K562 (cell line): ENCODE results near the gene LMO2. TPM values are rescaled to one million over a fixed set of nuclear protein-coding genes. Genes with fewer than 3 reads are reported as not detected.

ENCODE experiments used
- BRCA1 ChIP-seq, 2 experiments: fragments of 450-650 bp in 1 of 2; sonication (generic) in 1 of 2; formaldehyde crosslinking in 1 of 2; IDR thresholded peaks; 2 replicates each; pipeline versions ENCODE4 v1.5.0 to v1.6.1; 2017 to 2020; ENCODE audit warnings: mild to moderate bottlenecking in 1 of 2, missing genetic modification reagents in 1 of 2
- CTBP1 ChIP-seq: fragments of 450-650 bp; IDR thresholded peaks from 2 replicates; pipeline ENCODE4 v1.6.1; 2016; ENCODE audit warnings: borderline replicate concordance
- FOXK2 ChIP-seq, 2 experiments: fragments of 450-650 bp; IDR thresholded peaks in 1 of 2; conservative IDR thresholded peaks in 1 of 2; 2 replicates each; pipeline ENCODE4 v1.6.1; 2016; ENCODE audit warnings: low read depth in 2 of 2, mild to moderate bottlenecking in 1 of 2
- HDGF ChIP-seq: fragments of 450-650 bp; IDR thresholded peaks from 2 replicates; pipeline ENCODE4 v1.6.1; 2016
- KDM1A ChIP-seq, 2 experiments: fragments of 450-650 bp; IDR thresholded peaks; 2 replicates each; pipeline ENCODE4 v1.6.1; 2016; ENCODE audit warnings: mild to moderate bottlenecking in 2 of 2
- NCOA1 ChIP-seq: fragments of 450-650 bp; IDR thresholded peaks from 2 replicates; pipeline ENCODE4 v1.6.1; 2016; ENCODE audit warnings: low read depth
- PHF8 ChIP-seq: fragments of 200-600 bp; sonication (generic); IDR thresholded peaks from 2 replicates; pipeline ENCODE4 v1.6.1; 2012; ENCODE audit warnings: mixed run types, mild to moderate bottlenecking, inconsistent platforms, low read length, moderate library complexity, borderline replicate concordance
- RBBP5 ChIP-seq: fragments of 200-600 bp; sonication (generic); IDR thresholded peaks from 2 replicates; pipeline ENCODE4 v1.6.1; 2012; ENCODE audit warnings: borderline replicate concordance, mild to moderate bottlenecking, low read length, control low read depth, inconsistent platforms; ENCODE audit not compliant: insufficient read depth, poor library complexity, severe bottlenecking
- RBM14 ChIP-seq: fragments of 200-400 bp; formaldehyde crosslinking; IDR thresholded peaks from 2 replicates; pipeline ENCODE4 v1.6.1; 2018; ENCODE audit warnings: low read depth, mild to moderate bottlenecking, low read length, moderate library complexity, borderline replicate concordance; ENCODE audit not compliant: insufficient read depth
- SMAD3 ChIP-seq: fragments of 450-650 bp; formaldehyde crosslinking; conservative IDR thresholded peaks from 2 replicates; pipeline ENCODE4 v1.4.0; 2020; ENCODE audit warnings: mild to moderate bottlenecking
- SRSF1 ChIP-seq: fragments of 200-400 bp; formaldehyde crosslinking; IDR thresholded peaks from 2 replicates; pipeline ENCODE4 v1.6.1; 2017; ENCODE audit warnings: mild to moderate bottlenecking, low read depth, low read length, moderate library complexity
- STAT5A ChIP-seq: IDR thresholded peaks from 2 replicates; pipeline ENCODE4 v1.6.1; 2012; ENCODE audit warnings: low read length, inconsistent platforms, borderline replicate concordance
- TEAD4 ChIP-seq, 2 experiments: sonication (generic) in 1 of 2; formaldehyde crosslinking in 1 of 2; IDR thresholded peaks; 2 replicates each; pipeline versions ENCODE4 v1.6.1 to v1.8.0; 2012 to 2022; ENCODE audit warnings: borderline replicate concordance in 1 of 2, inconsistent platforms in 1 of 2, low read length in 1 of 2, mild to moderate bottlenecking in 1 of 2, missing genetic modification reagents in 1 of 2
- TRIM24 ChIP-seq, 2 experiments: fragments of 450-650 bp; IDR thresholded peaks; 2 replicates each; pipeline ENCODE4 v1.6.1; 2016
- ZHX1 ChIP-seq: fragments of 150-350 bp; conservative IDR thresholded peaks from 2 replicates; pipeline ENCODE4 v1.6.1; 2014; ENCODE audit warnings: low read length
- ZNF766 ChIP-seq: fragments of 200-800 bp; sonication (Bioruptor generic); conservative IDR thresholded peaks from 2 replicates; pipeline ENCODE4 v1.6.1; 2016; ENCODE audit warnings: missing genetic modification characterization, missing compliant biosample characterization
- polyA plus RNA-seq, 8 experiments: library from polyadenylated mRNA; depleted of rRNA in 4 of 8; stranded (reverse) in 5 of 8; unstranded in 3 of 8; fragments of >200 nt; fragmentation: Nextera tagmentation in 2 of 8; fragmentation: Illumina TruSeq in 1 of 8; extraction: Ambion mirVana in 2 of 8; extraction: Trizol in 1 of 8; gene quantifications; 2 replicates each; pipeline versions ENCODE4 v1.2.1 to v1.2.3, GENCODE V29; 2011 to 2014; ENCODE audit warnings: inconsistent platforms in 1 of 8, missing spikeins in 1 of 8
- total RNA-seq, 7 experiments: library from RNA; depleted of rRNA in 6 of 7; stranded (reverse); fragments of >200 nt in 6 of 7; fragmentation: Illumina TruSeq in 2 of 7; extraction: Trizol in 2 of 7; gene quantifications; 2 replicates each; pipeline versions ENCODE4 v1.2.1 to v1.2.3, GENCODE V29; 2011 to 2021; ENCODE audit warnings: low replicate concordance in 1 of 7
- TF ChIP-seq, protein P1 (sequence below): fragments of 450-650 bp; IDR thresholded peaks from 2 replicates; pipeline ENCODE4 v1.6.1; 2016; ENCODE audit warnings: low read depth, mild to moderate bottlenecking, moderate library complexity
- TF ChIP-seq, protein P2 (sequence below): sonication (generic); formaldehyde crosslinking; IDR thresholded peaks from 2 replicates; pipeline ENCODE4 v1.8.0; 2023; ENCODE audit warnings: mild to moderate bottlenecking, missing genetic modification reagents
- TF ChIP-seq, protein P3 (sequence below): fragments of 450-650 bp; conservative IDR thresholded peaks from 2 replicates; pipeline ENCODE4 v1.6.1; 2016; ENCODE audit warnings: missing genetic modification characterization, low read depth, mild to moderate bottlenecking, missing compliant biosample characterization, moderate library complexity

The LMO2 gene
- total and polyA plus RNA-seq, 9 of the 15 experiments (the other 6 are each of a cell fraction or from before 2014, with no cell fraction given) = 6.9 to 126 (median 91.5) TPM

DNA sequence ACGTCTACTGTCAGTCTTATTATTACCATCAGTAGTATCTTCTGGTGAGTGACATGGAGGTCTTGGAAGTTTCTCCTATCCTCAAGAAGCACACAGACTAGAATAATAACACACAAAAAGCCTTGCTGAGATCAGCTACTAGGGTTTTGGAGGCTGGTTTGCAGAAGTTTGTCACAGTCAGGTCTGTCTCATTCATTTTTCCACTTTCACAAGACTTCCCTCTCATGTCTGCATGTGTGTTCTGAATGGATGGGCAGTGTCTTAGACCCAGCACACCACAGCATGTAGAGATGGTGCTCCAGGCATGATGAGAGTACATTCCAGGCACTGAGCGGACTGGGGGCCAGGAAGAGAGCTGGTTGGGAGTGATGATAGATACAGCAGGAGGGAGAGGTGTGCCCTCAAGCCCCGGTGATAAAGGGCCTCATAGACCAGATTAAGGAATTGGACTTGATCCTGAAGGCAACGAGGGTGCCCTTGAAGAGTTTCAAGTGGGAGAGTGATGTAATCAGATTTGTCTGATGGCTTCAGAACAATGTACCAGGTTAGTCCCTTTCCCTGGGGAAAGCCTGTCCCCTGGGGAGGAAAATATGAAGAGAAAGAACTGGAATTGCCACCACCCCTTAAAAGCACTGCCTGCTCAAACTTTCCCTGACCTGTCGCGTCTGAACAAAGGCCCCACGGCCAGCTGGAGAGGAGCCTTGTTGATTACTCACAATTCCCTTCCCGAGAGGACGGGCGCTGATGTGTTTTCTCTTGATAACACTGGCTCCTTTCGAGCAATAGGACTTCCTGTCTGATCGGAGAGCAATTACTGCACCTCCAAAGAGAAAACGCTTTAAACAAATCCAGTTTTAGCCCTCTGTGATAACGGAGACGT, 45.1 kb upstream of the LMO2 start (continued):
- TF ChIP-seq ZHX1 (no peak), TEAD4 (IDR thresholded peaks at IDR 0.05; ENCODE audit: low read length) (peak; percentile 87), TEAD4 (CRISPR knock-in tag; IDR thresholded peaks at IDR 0.05; ENCODE audit: borderline replicate concordance) (no peak), SMAD3 (CRISPR knock-in tag) (no peak), FOXK2 (conservative IDR thresholded peaks at IDR 0.05 in 1 of 2, IDR thresholded peaks at IDR 0.05 in 1 of 2; ENCODE audit: low read depth in 2 of 2) (peak; percentile 84 to 91), ZNF766 (CRISPR knock-in tag) (peak; percentile 68; the same call in 1 of the 2 replicates), CTBP1 (peak; percentile 71), PHF8 (peak; percentile 26; the same call in 1 of the 2 replicates), NCOA1 (peak; percentile 50; the same call in 1 of the 2 replicates), RBBP5 (peak; percentile 74), KDM1A (IDR thresholded peaks at IDR 0.05) (peak; percentile 82 to 84; a peak in 3 of 4 replicates), TRIM24 (IDR thresholded peaks at IDR 0.05) (peak; percentile 66 to 72; a peak in 2 of 4 replicates), BRCA1 (IDR thresholded peaks at IDR 0.05) (no peak), BRCA1 (CRISPR knock-in tag; IDR thresholded peaks at IDR 0.05) (no peak), RBM14 (no peak), STAT5A (peak; percentile 29; the same call in 1 of the 2 replicates), SRSF1 (no peak), HDGF (peak; percentile 21; the same call in 1 of the 2 replicates)
- TF ChIP-seq, protein P1, sequence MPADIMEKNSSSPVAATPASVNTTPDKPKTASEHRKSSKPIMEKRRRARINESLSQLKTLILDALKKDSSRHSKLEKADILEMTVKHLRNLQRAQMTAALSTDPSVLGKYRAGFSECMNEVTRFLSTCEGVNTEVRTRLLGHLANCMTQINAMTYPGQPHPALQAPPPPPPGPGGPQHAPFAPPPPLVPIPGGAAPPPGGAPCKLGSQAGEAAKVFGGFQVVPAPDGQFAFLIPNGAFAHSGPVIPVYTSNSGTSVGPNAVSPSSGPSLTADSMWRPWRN = peak; percentile 28; the same call in 1 of the 2 replicates
- TF ChIP-seq, protein P2, sequence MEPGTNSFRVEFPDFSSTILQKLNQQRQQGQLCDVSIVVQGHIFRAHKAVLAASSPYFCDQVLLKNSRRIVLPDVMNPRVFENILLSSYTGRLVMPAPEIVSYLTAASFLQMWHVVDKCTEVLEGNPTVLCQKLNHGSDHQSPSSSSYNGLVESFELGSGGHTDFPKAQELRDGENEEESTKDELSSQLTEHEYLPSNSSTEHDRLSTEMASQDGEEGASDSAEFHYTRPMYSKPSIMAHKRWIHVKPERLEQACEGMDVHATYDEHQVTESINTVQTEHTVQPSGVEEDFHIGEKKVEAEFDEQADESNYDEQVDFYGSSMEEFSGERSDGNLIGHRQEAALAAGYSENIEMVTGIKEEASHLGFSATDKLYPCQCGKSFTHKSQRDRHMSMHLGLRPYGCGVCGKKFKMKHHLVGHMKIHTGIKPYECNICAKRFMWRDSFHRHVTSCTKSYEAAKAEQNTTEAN = no peak
- TF ChIP-seq, protein P3, sequence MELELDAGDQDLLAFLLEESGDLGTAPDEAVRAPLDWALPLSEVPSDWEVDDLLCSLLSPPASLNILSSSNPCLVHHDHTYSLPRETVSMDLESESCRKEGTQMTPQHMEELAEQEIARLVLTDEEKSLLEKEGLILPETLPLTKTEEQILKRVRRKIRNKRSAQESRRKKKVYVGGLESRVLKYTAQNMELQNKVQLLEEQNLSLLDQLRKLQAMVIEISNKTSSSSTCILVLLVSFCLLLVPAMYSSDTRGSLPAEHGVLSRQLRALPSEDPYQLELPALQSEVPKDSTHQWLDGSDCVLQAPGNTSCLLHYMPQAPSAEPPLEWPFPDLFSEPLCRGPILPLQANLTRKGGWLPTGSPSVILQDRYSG (tag) = no peak
